ENCODE results near the gene ST3GAL6.
"Not testable (repeated sequence)": the region's sequence is repeated elsewhere in the genome, so short reads cannot be mapped to it uniquely, and the experiment has no call there.

The ST3GAL6 gene

GRCh38 chr3:98805571-98805970 is 42.4 kb downstream of the ST3GAL6 start:
- no peak for DNase-seq (ENCODE audit: low spot score)

GRCh38 chr3:98806521-98806920 is 43.4 kb downstream of the ST3GAL6 start:
- no peak for DNase-seq (ENCODE audit: low spot score)

- DNase-seq (ENCODE audit: low spot score), result no peak
Measured at GRCh38 chr3:98807011-98807410, 43.9 kb downstream of the ST3GAL6 start.

GRCh38 chr3:98807561-98807960 is 44.4 kb downstream of the ST3GAL6 start:
- DNase-seq (ENCODE audit: low spot score), result no peak

- DNase-seq (ENCODE audit: low spot score), result no peak
Measured at GRCh38 chr3:98808071-98808470, 44.9 kb downstream of the ST3GAL6 start.

- no peak for DNase-seq (ENCODE audit: low spot score)
Measured at GRCh38 chr3:98809557-98809956, 46.4 kb downstream of the ST3GAL6 start.

- no peak for DNase-seq (ENCODE audit: low spot score)
Measured at GRCh38 chr3:98811048-98811447, 47.9 kb downstream of the ST3GAL6 start.

GRCh38 chr3:98812851-98813374 is 49.8 kb downstream of the ST3GAL6 start:
- DNase-seq (ENCODE audit: low spot score), result peak; percentile 17

GRCh38 chr3:98814817-98815420 is 51.8 kb downstream of the ST3GAL6 start:
- peak; percentile 42 for DNase-seq (ENCODE audit: low spot score)

- peak; percentile 21 for DNase-seq (ENCODE audit: low spot score)
Measured at GRCh38 chr3:98817547-98818041, 54.5 kb downstream of the ST3GAL6 start.

GRCh38 chr3:98821063-98821462 is 57.9 kb downstream of the ST3GAL6 start:
- DNase-seq (ENCODE audit: low spot score), result no peak

GRCh38 chr3:98823791-98824190 is 60.7 kb downstream of the ST3GAL6 start:
- DNase-seq (ENCODE audit: low spot score), result no peak

- no peak for DNase-seq (ENCODE audit: low spot score)
Measured at GRCh38 chr3:98824256-98824655, 61.1 kb downstream of the ST3GAL6 start.

- no peak for DNase-seq (ENCODE audit: low spot score)
Measured at GRCh38 chr3:98826126-98826525, 63.0 kb downstream of the ST3GAL6 start.

GRCh38 chr3:98827221-98827920 is 64.2 kb downstream of the ST3GAL6 start:
- no peak for DNase-seq (ENCODE audit: low spot score)

GRCh38 chr3:98829246-98829832 is 66.2 kb downstream of the ST3GAL6 start:
- DNase-seq (ENCODE audit: low spot score), result no peak

GRCh38 chr3:98831060-98831459 is 67.9 kb downstream of the ST3GAL6 start:
- not testable (repeated sequence) for DNase-seq (ENCODE audit: low spot score)

GRCh38 chr3:98839846-98840245 is 76.7 kb downstream of the ST3GAL6 start:
- DNase-seq (ENCODE audit: low spot score), result no peak

GRCh38 chr3:98843266-98843959 is 80.3 kb downstream of the ST3GAL6 start:
- DNase-seq (ENCODE audit: low spot score), result peak; percentile 15
